HG03280 (cell line): ENCODE results near the gene SDHAF2.
"Not testable (repeated sequence)": the region's sequence is repeated elsewhere in the genome, so short reads cannot be mapped to it uniquely, and the experiment has no call there.

Experiments
- ATAC-seq: cut with Tn5 transposase; IDR thresholded peaks from one replicate; pipeline ENCODE4 v1.9.1; 2021; ENCODE audit warnings: mild to moderate bottlenecking, moderate library complexity; ENCODE audit not compliant: unreplicated experiment

Gene SDHAF2

DNA sequence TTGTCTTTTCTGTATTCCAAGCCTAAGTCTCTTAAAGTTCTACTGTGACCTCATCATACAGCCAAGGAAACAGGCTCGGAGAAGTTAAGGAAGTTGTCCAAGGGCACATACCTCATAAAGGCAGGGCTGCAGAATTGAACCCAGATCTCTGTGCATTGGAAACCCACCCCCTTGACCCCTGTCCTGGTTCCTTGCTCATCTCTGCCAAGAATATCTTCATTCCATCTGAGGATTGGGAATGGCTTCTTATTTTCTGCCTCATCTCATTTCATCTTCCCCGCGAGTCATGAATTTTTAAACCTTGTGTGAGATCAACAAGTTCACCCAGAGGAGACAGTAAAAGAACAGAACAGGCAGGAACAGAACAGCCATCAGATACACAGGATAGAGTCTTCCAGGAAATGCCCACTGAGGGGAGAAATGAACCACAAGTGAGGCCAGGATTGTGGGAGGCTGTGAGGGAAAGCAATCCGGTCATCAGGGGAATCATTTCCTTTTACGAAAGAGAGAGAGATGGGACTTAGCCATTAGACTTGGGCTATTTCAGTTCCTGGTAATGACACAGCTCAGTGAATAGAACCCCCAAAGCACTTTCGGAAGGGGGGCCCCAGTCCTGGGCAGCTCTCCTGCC is 44.2 kb downstream of the SDHAF2 start:
- no peak for ATAC-seq

GRCh38 chr11:61475433-61475832 is 45.5 kb downstream of the SDHAF2 start:
- no peak for ATAC-seq

GRCh38 chr11:61476371-61476770 is 46.4 kb downstream of the SDHAF2 start:
- no peak for ATAC-seq

DNA sequence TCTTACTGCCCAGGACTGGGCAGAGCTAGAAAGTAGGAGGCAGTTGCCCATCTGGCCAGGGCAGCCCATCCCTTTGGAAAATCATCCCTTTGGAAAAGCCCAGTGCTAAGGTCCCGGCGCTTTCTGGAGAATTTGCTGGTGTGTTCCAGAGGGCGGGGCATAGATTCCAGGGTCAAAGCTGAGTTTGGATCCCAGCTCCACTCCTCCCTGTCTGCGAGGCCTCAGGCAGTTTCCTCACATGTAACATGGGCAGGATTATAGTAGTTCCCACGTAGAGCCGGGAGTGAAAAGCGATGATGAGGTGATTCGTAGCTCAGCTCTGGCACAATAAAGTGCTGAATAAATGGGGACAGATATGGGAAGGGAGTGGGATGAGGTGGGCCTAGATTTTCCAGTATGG is 47.2 kb downstream of the SDHAF2 start:
- no peak for ATAC-seq

- no peak for ATAC-seq
Observed at GRCh38 chr11:61477727-61478148, 47.8 kb downstream of the SDHAF2 start.

- ATAC-seq: not testable (repeated sequence)
Observed at GRCh38 chr11:61479360-61480058, 49.6 kb downstream of the SDHAF2 start.

DNA sequence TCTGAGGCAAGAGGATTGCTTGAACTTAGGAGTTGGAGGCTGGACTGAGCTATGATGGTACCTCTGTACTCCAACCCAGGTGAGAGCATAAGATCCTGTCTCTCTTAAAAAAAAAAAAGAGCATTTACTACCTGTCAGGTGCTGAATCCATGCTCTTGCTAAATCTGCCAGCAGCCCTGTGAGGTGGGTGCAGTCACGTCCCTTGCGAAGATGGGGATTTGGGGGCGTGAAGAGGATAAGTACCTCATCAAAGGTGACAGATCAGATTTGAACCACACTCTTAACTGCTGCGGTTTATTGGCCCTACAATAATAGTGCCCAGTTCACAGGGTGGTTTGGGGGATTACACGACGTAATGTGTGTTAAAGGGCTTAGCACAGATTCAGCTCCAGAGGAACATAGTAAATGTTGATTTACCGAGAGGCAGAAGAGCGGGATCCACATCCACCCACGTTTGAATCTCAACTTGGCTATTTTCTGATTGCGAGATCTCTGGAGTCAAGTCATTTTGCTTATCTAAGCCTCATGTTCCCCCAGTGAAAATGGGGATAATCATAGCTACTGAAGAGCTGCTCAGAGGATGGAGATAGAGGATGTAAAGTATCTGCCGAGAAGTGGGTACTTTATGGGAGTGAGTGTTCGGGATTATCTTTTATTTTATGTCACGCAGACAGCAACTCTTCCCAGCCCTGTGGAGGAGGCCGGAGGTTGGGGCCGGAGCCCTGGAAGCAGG is 50.5 kb downstream of the SDHAF2 start:
- ATAC-seq: no peak

DNA sequence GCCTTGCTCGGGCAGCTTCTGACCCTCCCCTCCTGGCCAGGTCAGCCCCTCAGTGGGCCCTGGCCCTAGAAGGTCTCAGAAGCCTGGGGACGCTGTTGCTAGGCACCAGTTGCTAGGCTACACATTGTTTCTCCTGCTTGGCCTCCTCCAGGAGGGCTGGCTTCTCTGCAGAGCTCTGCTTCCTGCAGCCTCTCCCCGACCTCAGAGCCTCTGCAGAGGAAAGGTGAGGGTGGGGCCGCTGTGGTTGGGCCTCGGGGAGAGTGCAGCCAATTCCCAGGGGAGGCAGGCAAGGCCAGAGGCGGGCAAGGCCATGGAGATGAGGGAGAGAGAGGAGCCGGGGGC is 51.0 kb downstream of the SDHAF2 start:
- ATAC-seq: no peak

DNA sequence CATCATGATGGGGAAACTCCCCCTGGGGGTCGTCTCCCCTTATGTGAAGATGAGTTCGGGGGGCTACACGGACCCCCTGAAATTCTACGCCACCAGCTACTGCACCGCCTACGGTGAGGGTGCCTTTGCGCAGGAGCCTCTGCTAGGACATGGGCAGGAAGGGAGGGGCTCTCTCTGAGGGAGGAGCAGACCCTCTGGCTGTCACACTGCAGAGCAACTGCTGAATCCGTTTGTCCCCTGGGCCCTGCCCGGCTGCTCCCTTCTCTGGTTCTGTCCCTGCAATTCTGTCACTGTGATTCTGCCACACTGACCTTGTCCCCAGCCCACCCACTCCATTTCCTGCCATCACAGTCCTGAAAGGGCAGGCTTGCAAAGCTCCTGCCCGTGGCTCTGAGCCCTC is 51.9 kb downstream of the SDHAF2 start:
- ATAC-seq: no peak

DNA sequence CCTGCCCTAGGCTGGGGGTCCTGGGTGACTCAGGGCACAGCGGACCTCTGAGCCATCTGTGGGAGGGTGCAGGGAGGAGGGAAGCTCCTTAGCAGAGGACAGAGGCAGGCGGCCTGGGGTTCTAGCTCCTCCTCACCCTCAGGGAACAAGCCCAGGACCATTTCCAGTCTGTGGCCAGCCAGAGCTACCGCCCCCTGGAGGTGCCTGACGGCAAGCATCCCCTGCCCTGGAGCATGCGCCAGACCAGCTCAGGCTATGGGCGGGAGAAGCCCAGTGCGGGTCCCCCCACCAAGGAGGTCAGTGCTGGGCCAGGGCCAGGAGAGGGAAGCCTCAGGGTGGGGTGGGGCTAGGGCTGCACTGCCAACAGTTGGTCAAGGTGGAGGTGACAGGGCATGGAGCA is 52.6 kb downstream of the SDHAF2 start:
- ATAC-seq: no peak

GRCh38 chr11:61484541-61484940 is 54.6 kb downstream of the SDHAF2 start:
- ATAC-seq: no peak

DNA sequence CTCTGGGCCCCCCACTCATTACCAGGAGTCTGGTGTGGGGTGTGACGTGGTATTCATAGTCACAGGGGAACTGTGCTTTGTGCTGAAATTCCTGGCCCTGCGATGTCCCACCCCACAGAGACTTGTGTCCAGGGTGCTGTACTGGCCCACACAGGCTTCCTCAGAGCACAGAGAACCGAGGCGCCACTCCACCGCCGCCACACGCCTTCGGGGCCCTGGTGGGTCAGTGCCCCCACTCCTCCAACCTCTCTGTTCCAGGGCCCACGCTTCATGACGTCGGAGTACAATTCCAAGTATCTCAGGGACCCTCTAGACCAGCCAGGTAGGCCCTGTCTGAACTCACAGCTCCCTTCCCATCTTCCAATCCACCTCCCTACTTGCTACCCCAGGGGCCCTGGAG is 55.2 kb downstream of the SDHAF2 start:
- no peak for ATAC-seq

GRCh38 chr11:61486011-61486620 is 56.2 kb downstream of the SDHAF2 start:
- no peak for ATAC-seq

DNA sequence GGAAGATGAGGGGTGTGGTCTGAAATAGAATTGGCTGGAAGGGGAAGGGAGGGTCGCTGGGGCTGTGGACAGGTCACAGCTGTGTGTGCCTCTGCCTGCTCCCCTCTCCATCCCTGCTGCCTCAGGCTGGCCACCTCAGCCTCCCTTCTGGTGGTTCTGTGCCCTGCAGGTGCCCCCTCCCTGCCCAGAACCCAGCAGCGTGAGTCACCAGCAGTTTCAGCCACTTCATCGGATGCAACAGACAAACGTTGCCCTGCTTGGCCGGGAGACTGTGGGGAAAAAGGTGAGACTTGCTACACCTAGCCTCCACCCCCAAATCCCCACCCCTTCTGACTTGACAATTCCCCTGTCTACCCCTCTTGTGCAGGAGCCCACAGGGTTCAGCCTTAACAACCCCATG is 56.9 kb downstream of the SDHAF2 start:
- ATAC-seq: no peak

DNA sequence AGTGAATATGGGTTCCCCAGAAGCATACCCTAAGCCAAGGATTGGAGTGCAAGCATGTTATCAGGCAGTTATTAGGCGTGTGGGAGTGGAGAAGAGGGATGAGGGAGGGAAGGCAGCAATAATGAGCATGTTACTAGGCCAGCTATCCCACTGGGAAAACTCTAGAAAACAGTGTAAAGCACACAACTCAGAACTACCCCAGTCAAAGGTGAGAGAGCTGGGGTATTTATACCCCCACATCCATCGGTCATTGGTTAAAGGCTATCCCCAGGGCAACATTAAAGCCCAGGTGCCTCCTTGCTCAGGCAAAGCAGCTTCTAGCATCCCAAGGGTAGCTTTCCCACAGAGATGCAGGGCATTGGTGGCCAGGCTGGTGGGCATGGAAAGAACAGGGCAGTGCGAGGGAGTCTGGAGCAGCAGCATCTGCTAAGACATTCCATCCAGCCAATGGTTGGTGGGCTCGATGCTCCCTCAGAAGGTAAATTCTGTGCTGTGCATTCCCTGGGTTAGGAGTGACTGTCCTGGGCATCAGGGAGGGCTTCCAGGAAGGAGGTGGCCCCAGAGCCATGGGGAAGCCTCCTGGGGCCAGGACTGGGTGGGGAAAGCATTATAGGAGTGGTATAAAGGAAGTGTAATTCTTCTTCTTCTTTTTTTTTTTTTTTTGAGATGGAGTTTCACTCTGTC is 57.6 kb downstream of the SDHAF2 start:
- no peak for ATAC-seq

- no peak for ATAC-seq
Observed at GRCh38 chr11:61488651-61489291, 58.8 kb downstream of the SDHAF2 start.

- no peak for ATAC-seq
Observed at GRCh38 chr11:61489833-61490721, 60.2 kb downstream of the SDHAF2 start.

DNA sequence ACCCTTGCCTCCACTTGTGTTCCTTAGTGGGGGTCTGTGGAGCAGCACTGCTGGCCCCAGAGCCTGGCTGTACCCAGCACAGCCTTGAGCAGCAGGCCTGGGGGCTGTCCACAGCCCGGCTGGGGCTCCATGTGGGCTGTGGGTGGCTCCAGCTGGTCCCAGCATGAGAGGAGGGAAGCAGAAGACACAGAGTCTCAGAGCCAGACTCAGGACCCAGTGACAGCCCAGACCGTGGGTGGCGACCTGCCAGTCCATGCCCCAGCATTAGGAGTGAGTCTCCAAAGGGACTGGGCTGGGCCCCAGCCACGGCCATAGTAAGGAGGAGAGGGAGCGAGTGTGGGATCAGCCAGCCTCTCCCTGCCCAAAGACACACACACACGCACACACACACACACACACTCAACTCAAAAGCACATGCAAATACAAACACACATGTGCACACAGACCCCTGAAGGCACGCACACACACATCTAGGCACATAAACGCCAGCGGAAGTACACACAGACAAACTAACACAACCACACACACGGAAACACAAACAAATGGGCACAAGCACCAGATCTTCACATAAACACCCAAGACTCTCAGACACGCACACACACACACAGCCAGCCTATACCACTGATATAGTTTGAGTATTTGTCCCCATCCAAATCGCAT is 61.9 kb downstream of the SDHAF2 start:
- no peak for ATAC-seq

DNA sequence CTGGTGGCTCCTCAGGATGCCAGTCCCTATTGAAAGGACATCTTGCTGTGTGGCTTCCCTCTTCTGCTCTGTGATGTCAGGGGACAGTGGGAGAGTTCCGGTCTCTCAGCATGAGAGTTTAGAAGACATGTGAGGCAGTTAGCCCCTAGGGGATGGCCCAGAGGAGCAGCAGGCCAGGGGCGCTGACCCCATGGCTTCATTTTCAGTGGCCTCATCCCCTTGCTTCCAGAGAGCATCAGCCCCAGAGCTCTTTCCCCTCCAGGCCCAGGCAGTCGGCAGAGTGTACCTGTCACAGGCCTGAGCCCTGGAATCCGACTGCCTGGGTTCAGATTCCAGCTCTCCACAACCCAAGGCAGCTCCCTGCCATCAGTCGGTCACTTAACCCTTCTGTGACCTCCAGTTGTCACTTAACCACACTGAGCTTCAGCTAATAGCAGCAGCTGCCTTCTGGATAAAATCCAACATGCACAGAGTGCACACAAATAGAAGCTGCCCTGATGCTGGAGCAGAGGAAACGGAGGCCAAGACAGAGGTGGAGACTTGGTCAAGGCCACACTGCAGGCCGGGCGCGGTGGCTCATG is 64.5 kb downstream of the SDHAF2 start:
- ATAC-seq: no peak
